ENCODE data around the gene CDH23. TPM values are rescaled to one million over a fixed set of nuclear protein-coding genes. Genes with fewer than 3 reads are reported as not detected.
A peak's percentile ranks its signal among the peaks of the same experiment; 100 is the strongest.

The CDH23 gene
- total and polyA plus RNA-seq, 8 donors, result 3.4 to 64.6 (median 9.9) TPM

DNA sequence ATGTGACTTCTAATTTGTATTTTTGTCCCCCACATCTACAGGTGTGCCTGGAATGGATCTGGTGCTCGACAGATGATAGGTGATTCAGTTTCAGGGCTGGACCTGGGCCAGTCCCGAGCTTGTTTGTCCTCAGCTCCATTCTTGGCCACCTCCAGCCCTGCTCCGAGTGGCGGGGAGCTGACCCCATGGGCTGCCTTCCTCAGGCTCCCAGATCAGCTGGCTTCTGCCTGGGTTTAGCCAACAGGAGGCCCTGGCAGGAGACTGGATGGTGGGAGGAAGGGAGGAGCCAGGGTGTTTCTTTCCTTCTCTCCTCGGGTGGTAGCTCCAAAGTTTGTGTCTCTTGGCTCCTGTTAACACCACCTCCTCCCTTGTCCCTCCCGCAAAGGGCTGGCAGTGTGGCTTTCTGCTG is 75.2 kb downstream of the CDH23 start:
- H3K4me1 ChIP-seq, result peaks cover 0 to 10% (median 9%) of the 10 kb centered on the region in 3 donors
- no peaks in the 10 kb centered on the region for H3K36me3 ChIP-seq
- TF ChIP-seq, protein P1, sequence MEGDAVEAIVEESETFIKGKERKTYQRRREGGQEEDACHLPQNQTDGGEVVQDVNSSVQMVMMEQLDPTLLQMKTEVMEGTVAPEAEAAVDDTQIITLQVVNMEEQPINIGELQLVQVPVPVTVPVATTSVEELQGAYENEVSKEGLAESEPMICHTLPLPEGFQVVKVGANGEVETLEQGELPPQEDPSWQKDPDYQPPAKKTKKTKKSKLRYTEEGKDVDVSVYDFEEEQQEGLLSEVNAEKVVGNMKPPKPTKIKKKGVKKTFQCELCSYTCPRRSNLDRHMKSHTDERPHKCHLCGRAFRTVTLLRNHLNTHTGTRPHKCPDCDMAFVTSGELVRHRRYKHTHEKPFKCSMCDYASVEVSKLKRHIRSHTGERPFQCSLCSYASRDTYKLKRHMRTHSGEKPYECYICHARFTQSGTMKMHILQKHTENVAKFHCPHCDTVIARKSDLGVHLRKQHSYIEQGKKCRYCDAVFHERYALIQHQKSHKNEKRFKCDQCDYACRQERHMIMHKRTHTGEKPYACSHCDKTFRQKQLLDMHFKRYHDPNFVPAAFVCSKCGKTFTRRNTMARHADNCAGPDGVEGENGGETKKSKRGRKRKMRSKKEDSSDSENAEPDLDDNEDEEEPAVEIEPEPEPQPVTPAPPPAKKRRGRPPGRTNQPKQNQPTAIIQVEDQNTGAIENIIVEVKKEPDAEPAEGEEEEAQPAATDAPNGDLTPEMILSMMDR (IDR thresholded peaks at IDR 0.05), result no peak
- peak overlapping the region; percentile 14 to 69 (median 58) for H3K27ac ChIP-seq
- no peaks in the 10 kb centered on the region for H3K9me3 ChIP-seq
- no peaks in the 10 kb centered on the region for H3K27me3 ChIP-seq
- FAIRE-seq (no peak), ATAC-seq (peak; percentile 19 to 43 (median 27)), DNase-seq (peak in 3 of 6 donors; percentile 38 to 47 (median 47))
- intact Hi-C loops (cut with DNase I), result no loop called here
- WGBS, 2 donors, result 44 to 51% methylated on average over 6 of the region's 6 CpGs
- H3K4me3 ChIP-seq, result no peak overlapping the region

DNA sequence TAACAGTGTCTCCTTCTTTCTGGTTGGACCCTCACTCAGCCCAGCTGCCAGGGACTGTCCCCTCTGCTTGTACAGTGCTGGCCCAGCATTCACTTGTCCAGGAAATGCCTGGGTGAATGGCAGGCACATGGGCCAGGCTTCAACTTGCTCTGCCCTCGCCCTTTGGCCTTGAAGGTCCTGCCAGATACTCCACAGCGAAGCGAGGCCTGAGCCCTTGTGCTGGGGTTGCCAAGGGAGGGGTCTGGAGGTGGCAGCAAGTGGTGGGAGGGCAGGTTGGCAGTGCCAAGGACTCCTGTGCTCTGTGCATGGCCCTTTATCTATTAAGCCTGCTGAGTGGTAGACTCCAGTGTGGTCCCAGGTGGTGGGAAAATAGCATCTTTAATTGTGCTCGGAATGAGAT is 75.7 kb downstream of the CDH23 start:
- TF ChIP-seq, protein P1 (IDR thresholded peaks at IDR 0.05), result no peak
- H3K4me3 ChIP-seq, result no peak overlapping the region
- no peaks in the 10 kb centered on the region for H3K27me3 ChIP-seq
- WGBS, 2 donors, result 23 to 30% methylated on average over 4 of the region's 4 CpGs
- DNase-seq, result peak in 3 of 6 donors; percentile 48 to 63 (median 50)
- peak overlapping the region; percentile 14 to 69 (median 58) for H3K27ac ChIP-seq
- H3K36me3 ChIP-seq, result no peaks in the 10 kb centered on the region
- no peaks in the 10 kb centered on the region for H3K9me3 ChIP-seq
- H3K4me1 ChIP-seq, result peaks cover 0 to 10% (median 9%) of the 10 kb centered on the region in 3 donors
- peak; percentile 18 to 62 (median 52) for ATAC-seq
- intact Hi-C loops (cut with DNase I), result no loop called here
- FAIRE-seq, result no peak

DNA sequence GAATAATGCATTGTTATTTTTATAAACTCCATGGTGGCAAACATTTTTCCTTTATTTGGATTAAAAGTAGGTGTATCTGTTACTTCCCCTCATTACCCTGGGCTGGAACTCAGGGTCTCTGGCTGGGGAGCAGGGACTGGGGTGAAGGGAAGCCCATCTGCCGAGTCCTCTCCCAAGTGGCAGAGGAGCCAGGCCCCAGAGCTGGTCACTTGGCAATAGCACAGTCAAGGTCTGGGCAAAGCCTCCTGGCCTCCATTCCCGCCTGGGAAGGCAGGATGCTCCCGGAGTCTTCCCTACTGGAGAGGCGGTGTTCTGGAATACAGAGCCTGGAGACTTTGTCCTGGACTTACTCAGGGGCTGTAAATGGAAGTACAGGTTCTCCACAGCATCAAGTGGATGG is 76.2 kb downstream of the CDH23 start:
- FAIRE-seq, result no peak
- TF ChIP-seq, protein P1 (IDR thresholded peaks at IDR 0.05), result no peak
- H3K36me3 ChIP-seq, result no peaks in the 10 kb centered on the region
- peaks cover 0 to 10% (median 9%) of the 10 kb centered on the region in 3 donors for H3K4me1 ChIP-seq
- 63 to 76% methylated on average over 4 of the region's 4 CpGs for WGBS, 2 donors
- no peak for DNase-seq
- intact Hi-C loops (cut with DNase I), result no loop called here
- ATAC-seq, result no peak
- no peaks in the 10 kb centered on the region for H3K27me3 ChIP-seq
- no peaks in the 10 kb centered on the region for H3K9me3 ChIP-seq
- peak overlapping the region in 3 of 4 donors; percentile 18 to 58 (median 57) for H3K27ac ChIP-seq
- H3K4me3 ChIP-seq, result no peak overlapping the region

DNA sequence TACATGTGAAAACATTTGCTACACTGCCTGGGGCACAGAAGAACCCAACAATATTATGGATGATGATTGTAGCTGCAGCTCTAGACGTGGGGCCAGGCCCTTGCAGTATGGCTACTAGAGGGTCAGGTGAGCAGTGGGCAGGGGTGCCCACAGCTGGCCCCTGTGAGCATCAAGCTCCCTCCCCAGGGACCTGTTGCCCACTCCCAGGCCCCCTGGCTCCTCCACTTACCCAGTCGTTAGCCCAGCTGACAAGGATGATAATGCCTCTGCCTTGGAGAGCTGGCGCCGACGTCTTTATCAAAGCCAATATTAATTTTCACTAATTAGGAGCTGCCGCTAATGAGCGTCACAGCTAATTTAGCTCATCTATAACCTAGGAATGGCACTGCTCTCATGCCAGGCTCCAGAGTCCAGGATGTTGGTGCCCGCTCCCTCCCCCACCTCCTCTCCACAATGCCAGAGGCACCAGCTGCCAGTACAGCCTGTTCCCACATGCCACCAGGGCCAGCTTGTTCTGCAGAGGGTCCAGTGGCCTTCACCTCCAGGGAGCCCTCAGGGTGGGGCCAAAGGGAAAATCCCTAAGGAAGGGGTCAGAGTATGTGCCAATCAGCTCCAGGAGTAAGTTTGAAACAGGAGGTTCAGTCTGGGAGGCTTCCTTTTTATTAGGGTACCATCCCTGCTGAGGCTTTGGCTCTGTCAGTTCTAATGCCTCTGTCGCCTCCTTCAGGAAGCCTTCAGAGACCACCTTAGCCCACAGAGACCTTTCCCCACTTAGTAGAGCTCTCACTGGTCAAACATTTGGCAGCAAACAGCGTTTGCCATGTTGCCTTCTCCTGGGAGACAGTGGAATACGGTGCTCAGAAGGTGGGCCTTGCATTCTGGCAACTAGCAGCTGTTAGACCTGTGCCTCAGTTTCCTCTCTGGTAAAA is 77.2 kb downstream of the CDH23 start:
- 61 to 65% methylated on average over 11 of the region's 11 CpGs for WGBS, 2 donors
- ATAC-seq (peak in 3 of 4 donors; percentile 31 to 59 (median 49)), DNase-seq (peak in 3 of 6 donors; percentile 42 to 60 (median 57)), FAIRE-seq (no peak)
- Histone ChIP-seq H3K4me3 (no peak overlapping the region), H3K27ac (peak overlapping the region; percentile 18 to 58 (median 25)), H3K9me3 (no peaks in the 10 kb centered on the region), H3K36me3 (no peaks in the 10 kb centered on the region), H3K27me3 (no peaks in the 10 kb centered on the region), H3K4me1 (peaks cover 0 to 10% (median 9%) of the 10 kb centered on the region in 3 donors)
- intact Hi-C loops (cut with DNase I), result no loop called here
- TF ChIP-seq, protein P1 (IDR thresholded peaks at IDR 0.05), result no peak
